ENCODE results near the gene ARFIP2. TPM values are rescaled to one million over a fixed set of nuclear protein-coding genes. Genes with fewer than 3 reads are reported as not detected.

ARFIP2 gene
- total RNA-seq, 1 donor from 2014 or later, result 54.0 TPM

- Histone ChIP-seq H3K36me3 (peaks cover 0 to 17% of the 10 kb centered on the region in 2 donors), H3K27ac (no peak overlapping the region), H3K4me3 (no peak overlapping the region), H3K4me1 (no peaks in the 10 kb centered on the region), H3K9me3 (no peaks in the 10 kb centered on the region), H3K27me3 (no peaks in the 10 kb centered on the region)
- DNase-seq (ENCODE audit: extremely low spot score in 2 of 2), result no peak
- intact Hi-C loops (cut with DNase I), result loop anchor here (10.0 kb wide), 1 partner anchor 69 kb away; no protein-coding TSS in a partner anchor
- TF ChIP-seq POLR2AphosphoS5 (IDR thresholded peaks at IDR 0.05; ENCODE audit: insufficient read depth in 1 of 2, low read depth in 1 of 2), result no peak
- TF ChIP-seq CTCF (IDR thresholded peaks at IDR 0.05), result no peak
- TF ChIP-seq POLR2A (IDR thresholded peaks at IDR 0.05), result no peak
Observed at GRCh38 chr11:6504166-6504565, 23.0 kb upstream of the ARFIP2 start.

- Histone ChIP-seq H3K27ac (no peak overlapping the region), H3K4me1 (peaks cover 9% of the 10 kb centered on the region), H3K4me3 (no peak overlapping the region), H3K9me3 (no peaks in the 10 kb centered on the region), H3K36me3 (peaks cover 0 to 16% of the 10 kb centered on the region in 2 donors), H3K27me3 (no peaks in the 10 kb centered on the region)
- DNase-seq (ENCODE audit: extremely low spot score in 2 of 2), result no peak
- intact Hi-C loops (cut with DNase I), result loop anchor here (10.0 kb wide), 1 partner anchor 68 kb away; no protein-coding TSS in a partner anchor
- no peak for TF ChIP-seq CTCF (IDR thresholded peaks at IDR 0.05)
Observed at GRCh38 chr11:6502382-6502781, 21.3 kb upstream of the ARFIP2 start.

GRCh38 chr11:6498544-6498943, 17.4 kb upstream of the ARFIP2 start:
- H3K27ac ChIP-seq, result no peak overlapping the region

GRCh38 chr11:6498121-6498520, 17.0 kb upstream of the ARFIP2 start:
- Histone ChIP-seq H3K4me1 (peaks cover 9% of the 10 kb centered on the region), H3K9me3 (no peaks in the 10 kb centered on the region), H3K27me3 (no peaks in the 10 kb centered on the region), H3K36me3 (peaks cover 0 to 14% of the 10 kb centered on the region in 2 donors), H3K27ac (peak overlapping the region; percentile 46), H3K4me3 (no peak overlapping the region)
- TF ChIP-seq CTCF (IDR thresholded peaks at IDR 0.05), result no peak
- TF ChIP-seq POLR2AphosphoS5 (IDR thresholded peaks at IDR 0.05; ENCODE audit: insufficient read depth in 1 of 2, low read depth in 1 of 2), result no peak
- no peak for TF ChIP-seq POLR2A (IDR thresholded peaks at IDR 0.05)
- DNase-seq (ENCODE audit: extremely low spot score in 2 of 2), result no peak
- intact Hi-C loops (cut with DNase I), result no loop called here

More at GRCh38 chr11:6498544-6498943, 17.4 kb upstream of the ARFIP2 start:
- TF ChIP-seq CTCF (IDR thresholded peaks at IDR 0.05), result no peak
- no peak for TF ChIP-seq POLR2A (IDR thresholded peaks at IDR 0.05)
- no peak for TF ChIP-seq POLR2AphosphoS5 (IDR thresholded peaks at IDR 0.05; ENCODE audit: insufficient read depth in 1 of 2, low read depth in 1 of 2)
- Histone ChIP-seq H3K36me3 (peaks cover 0 to 16% of the 10 kb centered on the region in 2 donors), H3K27me3 (no peaks in the 10 kb centered on the region), H3K4me3 (no peak overlapping the region), H3K4me1 (peaks cover 9% of the 10 kb centered on the region), H3K9me3 (no peaks in the 10 kb centered on the region)
- DNase-seq (ENCODE audit: extremely low spot score in 2 of 2), result no peak
- intact Hi-C loops (cut with DNase I), result no loop called here

- peak within 1 kb of the TSS; percentile 46 for H3K27ac ChIP-seq
- intact Hi-C loops (cut with DNase I), result no loop called here
Observed at GRCh38 chr11:6497069-6497839, 16.1 kb upstream of the ARFIP2 start, which contains the start of gene DNHD1. DNHD1 (plus strand) TSS chr11:6497280; CDS start chr11:6498216, 936 bp downstream.

More at GRCh38 chr11:6497069-6497839, 16.1 kb upstream of the ARFIP2 start, which contains the start of gene DNHD1:
- no peak for DNase-seq (ENCODE audit: extremely low spot score in 2 of 2)
- H3K27me3 ChIP-seq, result no peaks in the 10 kb centered on the region
- H3K9me3 ChIP-seq, result no peaks in the 10 kb centered on the region
- peak within 1 kb of the TSS; percentile 13 to 33 for H3K4me3 ChIP-seq
- peaks cover 9% of the 10 kb centered on the region for H3K4me1 ChIP-seq
- TF ChIP-seq POLR2A (IDR thresholded peaks at IDR 0.05) (no peak), POLR2AphosphoS5 (IDR thresholded peaks at IDR 0.05; ENCODE audit: insufficient read depth in 1 of 2, low read depth in 1 of 2) (no peak), CTCF (IDR thresholded peaks at IDR 0.05) (no peak)
- peaks cover 0 to 10% of the 10 kb centered on the region in 2 donors for H3K36me3 ChIP-seq
